Ishikawa (cell line): ENCODE measurements around the gene CLASRP.

Experiments used
- CEBPB ChIP-seq: IDR thresholded peaks from 2 replicates; pipeline ENCODE4 v1.6.1; 2012
- CREB1 ChIP-seq: IDR thresholded peaks from 2 replicates; pipeline ENCODE4 v1.6.1; 2012; ENCODE audit warnings: low read depth
- EGR1 ChIP-seq: IDR thresholded peaks from 2 replicates; pipeline ENCODE4 v1.6.1; 2012
- EP300 ChIP-seq: IDR thresholded peaks from 2 replicates; pipeline ENCODE4 v1.6.1; 2012; ENCODE audit warnings: borderline replicate concordance
- FOXM1 ChIP-seq: IDR thresholded peaks from 2 replicates; pipeline ENCODE4 v1.6.1; 2012; ENCODE audit warnings: low read depth, borderline replicate concordance
- NFIC ChIP-seq: IDR thresholded peaks from 2 replicates; pipeline ENCODE4 v1.6.1; 2012
- RAD21 ChIP-seq: IDR thresholded peaks from 2 replicates; pipeline ENCODE4 v1.6.1; 2012; ENCODE audit warnings: low read depth
- TAF1 ChIP-seq: IDR thresholded peaks from 2 replicates; pipeline ENCODE4 v1.6.1; 2012; ENCODE audit warnings: low read depth, mild to moderate bottlenecking
- TCF12 ChIP-seq: IDR thresholded peaks from 2 replicates; pipeline ENCODE4 v1.6.1; 2012; ENCODE audit warnings: low read depth
- TEAD4 ChIP-seq: IDR thresholded peaks from 2 replicates; pipeline ENCODE4 v1.6.1; 2012
- YY1 ChIP-seq: IDR thresholded peaks from 2 replicates; pipeline ENCODE4 v1.6.1; 2012; ENCODE audit warnings: low read depth
- ZBTB7A ChIP-seq: IDR thresholded peaks from 2 replicates; pipeline ENCODE4 v1.6.1; 2012; ENCODE audit warnings: low read depth
- TF ChIP-seq, protein P1 (sequence below): IDR thresholded peaks from 2 replicates; pipeline ENCODE4 v1.6.1; 2012
- TF ChIP-seq, protein P2 (sequence below): IDR thresholded peaks from 2 replicates; pipeline ENCODE4 v1.6.1; 2012; ENCODE audit warnings: low read depth, mild to moderate bottlenecking
- TF ChIP-seq, protein P3 (sequence below): IDR thresholded peaks from 2 replicates; pipeline ENCODE4 v1.6.1; 2012

The CLASRP gene

DNA sequence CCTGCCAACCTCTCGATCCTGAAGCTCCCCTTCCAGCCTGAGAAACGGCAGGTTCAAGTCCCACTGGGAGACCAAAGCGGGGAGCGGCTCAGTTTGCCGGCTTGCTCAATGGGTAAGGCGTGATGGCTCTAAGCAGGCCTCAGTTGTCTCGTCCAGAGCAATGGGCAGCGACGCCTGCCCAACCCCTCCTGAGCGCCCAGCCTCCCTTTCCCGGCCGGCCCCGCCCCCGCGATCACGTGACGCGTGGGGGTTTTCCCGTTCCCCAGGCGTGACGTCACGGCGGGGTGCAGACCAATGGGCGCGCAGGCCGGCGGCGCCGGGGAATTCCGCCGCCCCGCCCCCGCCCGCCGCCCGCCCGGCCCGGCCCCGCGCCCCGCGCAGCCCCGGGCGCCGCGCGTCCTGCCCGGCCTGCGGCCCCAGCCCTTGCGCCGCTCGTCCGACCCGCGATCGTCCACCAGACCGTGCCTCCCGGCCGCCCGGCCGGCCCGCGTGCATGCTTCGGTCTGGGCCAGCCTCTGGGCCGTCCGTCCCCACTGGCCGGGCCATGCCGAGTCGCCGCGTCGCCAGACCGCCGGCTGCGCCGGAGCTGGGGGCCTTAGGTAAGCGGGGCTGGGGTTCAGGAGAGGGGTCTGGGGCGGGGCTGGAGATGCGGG lies 37.6 kb upstream of the CLASRP start, which contains the start of gene RELB:
Gene RELB (plus strand): TSS at position 378 of the 653 bp plus-strand sequence. CDS start 116 bp downstream, at position 494.
- TF ChIP-seq CREB1: peak; percentile 57; the same call in 1 of the 2 replicates
- TF ChIP-seq RAD21: no peak
- TF ChIP-seq EP300: no peak; the same call in 1 of the 2 replicates
- no peak for TF ChIP-seq TAF1
- TF ChIP-seq ZBTB7A: no peak
- TF ChIP-seq, protein P1, sequence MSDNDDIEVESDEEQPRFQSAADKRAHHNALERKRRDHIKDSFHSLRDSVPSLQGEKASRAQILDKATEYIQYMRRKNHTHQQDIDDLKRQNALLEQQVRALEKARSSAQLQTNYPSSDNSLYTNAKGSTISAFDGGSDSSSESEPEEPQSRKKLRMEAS: peak; percentile 27; the same call in 1 of the 2 replicates
- no peak for TF ChIP-seq NFIC
- no peak for TF ChIP-seq FOXM1
- peak; percentile 76 for TF ChIP-seq EGR1
- peak; percentile 17; the same call in 1 of the 2 replicates for TF ChIP-seq TCF12
- TF ChIP-seq, protein P2, sequence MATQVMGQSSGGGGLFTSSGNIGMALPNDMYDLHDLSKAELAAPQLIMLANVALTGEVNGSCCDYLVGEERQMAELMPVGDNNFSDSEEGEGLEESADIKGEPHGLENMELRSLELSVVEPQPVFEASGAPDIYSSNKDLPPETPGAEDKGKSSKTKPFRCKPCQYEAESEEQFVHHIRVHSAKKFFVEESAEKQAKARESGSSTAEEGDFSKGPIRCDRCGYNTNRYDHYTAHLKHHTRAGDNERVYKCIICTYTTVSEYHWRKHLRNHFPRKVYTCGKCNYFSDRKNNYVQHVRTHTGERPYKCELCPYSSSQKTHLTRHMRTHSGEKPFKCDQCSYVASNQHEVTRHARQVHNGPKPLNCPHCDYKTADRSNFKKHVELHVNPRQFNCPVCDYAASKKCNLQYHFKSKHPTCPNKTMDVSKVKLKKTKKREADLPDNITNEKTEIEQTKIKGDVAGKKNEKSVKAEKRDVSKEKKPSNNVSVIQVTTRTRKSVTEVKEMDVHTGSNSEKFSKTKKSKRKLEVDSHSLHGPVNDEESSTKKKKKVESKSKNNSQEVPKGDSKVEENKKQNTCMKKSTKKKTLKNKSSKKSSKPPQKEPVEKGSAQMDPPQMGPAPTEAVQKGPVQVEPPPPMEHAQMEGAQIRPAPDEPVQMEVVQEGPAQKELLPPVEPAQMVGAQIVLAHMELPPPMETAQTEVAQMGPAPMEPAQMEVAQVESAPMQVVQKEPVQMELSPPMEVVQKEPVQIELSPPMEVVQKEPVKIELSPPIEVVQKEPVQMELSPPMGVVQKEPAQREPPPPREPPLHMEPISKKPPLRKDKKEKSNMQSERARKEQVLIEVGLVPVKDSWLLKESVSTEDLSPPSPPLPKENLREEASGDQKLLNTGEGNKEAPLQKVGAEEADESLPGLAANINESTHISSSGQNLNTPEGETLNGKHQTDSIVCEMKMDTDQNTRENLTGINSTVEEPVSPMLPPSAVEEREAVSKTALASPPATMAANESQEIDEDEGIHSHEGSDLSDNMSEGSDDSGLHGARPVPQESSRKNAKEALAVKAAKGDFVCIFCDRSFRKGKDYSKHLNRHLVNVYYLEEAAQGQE: no peak
- TF ChIP-seq, protein P3, sequence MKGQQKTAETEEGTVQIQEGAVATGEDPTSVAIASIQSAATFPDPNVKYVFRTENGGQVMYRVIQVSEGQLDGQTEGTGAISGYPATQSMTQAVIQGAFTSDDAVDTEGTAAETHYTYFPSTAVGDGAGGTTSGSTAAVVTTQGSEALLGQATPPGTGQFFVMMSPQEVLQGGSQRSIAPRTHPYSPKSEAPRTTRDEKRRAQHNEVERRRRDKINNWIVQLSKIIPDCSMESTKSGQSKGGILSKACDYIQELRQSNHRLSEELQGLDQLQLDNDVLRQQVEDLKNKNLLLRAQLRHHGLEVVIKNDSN: peak; percentile 98
- TF ChIP-seq YY1: no peak
- TF ChIP-seq TEAD4: no peak
- TF ChIP-seq CEBPB: no peak

DNA sequence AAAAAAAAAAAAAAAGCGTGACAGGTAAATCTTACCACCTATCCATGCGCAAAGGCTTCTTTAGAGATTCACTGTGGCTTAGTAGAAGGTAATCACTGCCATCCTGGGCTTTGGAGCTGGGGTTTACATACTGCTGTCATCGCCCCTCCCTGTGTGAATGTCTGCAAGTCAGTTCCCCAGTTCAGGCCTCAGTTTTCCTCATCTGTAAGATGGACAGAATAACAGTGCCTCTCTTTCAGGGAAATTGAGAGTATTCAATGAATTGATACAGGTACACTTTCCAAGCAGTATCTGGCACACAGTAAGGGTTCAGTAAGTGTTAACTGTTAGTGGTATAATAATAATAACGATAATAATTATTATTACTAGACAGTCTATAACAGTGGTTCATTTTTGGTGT lies 35.4 kb upstream of the CLASRP start:
- TF ChIP-seq, protein P3: no peak
- TF ChIP-seq, protein P2: no peak
- TF ChIP-seq YY1 (no peak), TCF12 (no peak), CREB1 (no peak), RAD21 (no peak), TAF1 (no peak), FOXM1 (no peak), EGR1 (no peak)

DNA sequence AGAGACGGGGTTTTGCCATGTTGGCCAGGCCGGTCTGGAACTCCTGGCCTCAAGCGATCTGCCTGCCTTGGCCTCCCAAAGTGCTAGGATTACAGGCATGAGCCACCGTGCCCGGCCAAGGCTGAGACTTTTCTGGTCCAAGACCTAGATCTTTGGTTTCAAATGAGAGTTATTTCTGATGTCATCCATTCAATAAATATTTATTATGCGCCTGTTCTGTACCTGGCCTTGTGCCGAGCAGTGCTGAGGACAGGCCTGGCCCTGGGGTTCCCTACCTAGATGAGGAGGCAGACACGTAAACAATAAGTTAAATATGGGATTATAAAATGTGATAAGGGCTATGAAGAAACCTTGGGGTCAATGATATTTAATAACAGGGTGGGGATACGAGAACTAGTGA lies 33.1 kb upstream of the CLASRP start:
- no peak for TF ChIP-seq EGR1
- TF ChIP-seq ZBTB7A: no peak
- no peak for TF ChIP-seq TCF12
- no peak for TF ChIP-seq TEAD4
- no peak for TF ChIP-seq RAD21
- TF ChIP-seq, protein P2: no peak
- TF ChIP-seq, protein P1: no peak
- TF ChIP-seq, protein P3: no peak
- TF ChIP-seq EP300: no peak
- no peak for TF ChIP-seq NFIC
- TF ChIP-seq FOXM1: no peak
- no peak for TF ChIP-seq CREB1

DNA sequence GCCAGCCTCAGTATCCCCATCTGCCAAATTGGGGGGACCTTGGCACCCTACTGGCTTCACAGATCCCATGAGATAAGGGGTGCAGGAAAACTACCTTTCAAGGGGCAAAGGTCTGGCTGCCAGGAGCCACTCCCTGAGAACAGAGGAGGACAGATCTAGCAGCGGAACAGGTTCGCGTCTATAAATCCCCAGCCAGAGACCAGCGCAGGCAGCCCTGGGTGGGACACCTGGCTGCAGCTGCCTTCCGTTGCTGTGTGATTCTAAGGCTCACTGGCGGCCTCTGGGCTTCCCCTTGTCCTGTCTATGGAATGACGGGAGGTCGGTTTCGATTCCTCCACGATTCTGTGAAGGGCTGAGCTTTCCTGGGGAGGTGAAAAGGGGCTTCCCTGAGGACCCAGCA lies 30.3 kb upstream of the CLASRP start:
- TF ChIP-seq CEBPB (no peak), TEAD4 (no peak), EGR1 (no peak), YY1 (no peak), TAF1 (no peak), NFIC (no peak), RAD21 (no peak), ZBTB7A (no peak), TCF12 (no peak), EP300 (no peak), FOXM1 (no peak), CREB1 (no peak)
- TF ChIP-seq, protein P3: no peak
- TF ChIP-seq, protein P2: no peak
- TF ChIP-seq, protein P1: no peak
